PC-9 (cell line): ENCODE data around the gene CRY2.

Source experiments
- EZH2 ChIP-seq: fragments of 200-600 bp; sonication (generic); IDR thresholded peaks from 2 replicates; pipeline ENCODE4 v1.8.0; 2017; ENCODE audit warnings: antibody characterized with exemption, low read depth
- TF ChIP-seq, protein P1 (sequence below): fragments of 200-600 bp; sonication (generic); conservative IDR thresholded peaks from 2 replicates; pipeline ENCODE4 v1.6.1; 2017; ENCODE audit warnings: mixed run types, antibody characterized with exemption, mild to moderate bottlenecking, moderate library complexity

DNA sequence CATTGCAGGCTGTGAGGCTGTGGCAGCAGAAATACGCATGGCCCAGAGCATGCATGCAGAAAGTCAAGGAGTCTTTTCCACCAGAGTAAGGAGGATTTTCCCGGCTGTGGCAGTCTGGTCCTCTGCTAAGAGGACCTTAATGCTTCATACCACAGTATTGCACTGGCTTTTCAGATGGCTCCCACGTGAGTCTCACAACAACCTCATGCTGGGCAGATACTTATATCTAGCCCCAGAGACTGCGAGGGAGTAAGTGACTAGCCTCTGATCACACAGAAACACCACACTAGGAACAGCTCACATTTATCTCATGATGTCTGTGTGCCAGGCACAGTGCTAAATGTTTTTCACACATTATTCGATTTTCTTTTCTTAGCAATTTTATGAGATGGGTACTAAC is 8.0 kb downstream of the CRY2 start:
- TF ChIP-seq, protein P1, sequence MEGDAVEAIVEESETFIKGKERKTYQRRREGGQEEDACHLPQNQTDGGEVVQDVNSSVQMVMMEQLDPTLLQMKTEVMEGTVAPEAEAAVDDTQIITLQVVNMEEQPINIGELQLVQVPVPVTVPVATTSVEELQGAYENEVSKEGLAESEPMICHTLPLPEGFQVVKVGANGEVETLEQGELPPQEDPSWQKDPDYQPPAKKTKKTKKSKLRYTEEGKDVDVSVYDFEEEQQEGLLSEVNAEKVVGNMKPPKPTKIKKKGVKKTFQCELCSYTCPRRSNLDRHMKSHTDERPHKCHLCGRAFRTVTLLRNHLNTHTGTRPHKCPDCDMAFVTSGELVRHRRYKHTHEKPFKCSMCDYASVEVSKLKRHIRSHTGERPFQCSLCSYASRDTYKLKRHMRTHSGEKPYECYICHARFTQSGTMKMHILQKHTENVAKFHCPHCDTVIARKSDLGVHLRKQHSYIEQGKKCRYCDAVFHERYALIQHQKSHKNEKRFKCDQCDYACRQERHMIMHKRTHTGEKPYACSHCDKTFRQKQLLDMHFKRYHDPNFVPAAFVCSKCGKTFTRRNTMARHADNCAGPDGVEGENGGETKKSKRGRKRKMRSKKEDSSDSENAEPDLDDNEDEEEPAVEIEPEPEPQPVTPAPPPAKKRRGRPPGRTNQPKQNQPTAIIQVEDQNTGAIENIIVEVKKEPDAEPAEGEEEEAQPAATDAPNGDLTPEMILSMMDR = no peak
- TF ChIP-seq EZH2 = no peak
